H9 (cell line): ENCODE data around the gene MYO1F. TPM values are rescaled to one million over a fixed set of nuclear protein-coding genes. Genes with fewer than 3 reads are reported as not detected.

Experiments used
- DNase-seq: peaks from one replicate; pipeline ENCODE4 v3.0.0-alpha.2; 2017
- H2AFZ ChIP-seq: one replicate; pipeline ENCODE4 v1.6.1; 2013; ENCODE audit warnings: mild to moderate bottlenecking, low read length, control low read depth, moderate library complexity
- H2AK5ac ChIP-seq: 2 replicates; pipeline ENCODE4 v1.6.1; 2013; ENCODE audit warnings: low read length, control low read depth, mixed read lengths; ENCODE audit not compliant: insufficient read length
- H2BK120ac ChIP-seq: one replicate; pipeline ENCODE4 v1.6.1; 2013; ENCODE audit warnings: low read depth, mild to moderate bottlenecking, low read length, control low read depth, inconsistent platforms; ENCODE audit not compliant: poor library complexity, severe bottlenecking
- H2BK12ac ChIP-seq: 2 replicates; pipeline ENCODE4 v1.6.1; 2013; ENCODE audit warnings: low read length, control low read depth, mixed read lengths, low read depth; ENCODE audit not compliant: insufficient read length
- H2BK15ac ChIP-seq: 2 replicates; pipeline ENCODE4 v1.6.1; 2013; ENCODE audit warnings: low read depth, low read length, control low read depth
- H2BK20ac ChIP-seq: one replicate; pipeline ENCODE4 v1.6.1; 2013; ENCODE audit warnings: low read depth, mild to moderate bottlenecking, low read length, control low read depth, inconsistent platforms; ENCODE audit not compliant: poor library complexity, severe bottlenecking
- H2BK5ac ChIP-seq: 2 replicates; pipeline ENCODE4 v1.6.1; 2013; ENCODE audit warnings: low read length, control low read depth, mixed read lengths; ENCODE audit not compliant: insufficient read length
- H3K14ac ChIP-seq: 2 replicates; pipeline ENCODE4 v1.6.1; 2013; ENCODE audit warnings: low read length, control low read depth; ENCODE audit not compliant: insufficient read depth
- H3K18ac ChIP-seq: 2 replicates; pipeline ENCODE4 v1.6.1; 2013; ENCODE audit warnings: low read depth, mild to moderate bottlenecking, mixed read lengths, low read length, control low read depth; ENCODE audit not compliant: insufficient read length
- H3K23ac ChIP-seq: 2 replicates; pipeline ENCODE4 v1.6.1; 2013; ENCODE audit warnings: low read length, control low read depth, mixed read lengths, low read depth; ENCODE audit not compliant: insufficient read length
- H3K23me2 ChIP-seq: 2 replicates; pipeline ENCODE4 v1.6.1; 2013; ENCODE audit warnings: low read depth, mild to moderate bottlenecking, mixed read lengths, low read length, control low read depth; ENCODE audit not compliant: insufficient read length, poor library complexity, severe bottlenecking
- H3K27ac ChIP-seq: 2 replicates; pipeline ENCODE4 v1.5.1; 2013; ENCODE audit warnings: low read length, control low read depth, mixed read lengths, low read depth; ENCODE audit not compliant: insufficient read length
- H3K27me3 ChIP-seq: 2 replicates; pipeline ENCODE4 v1.6.1; 2013; ENCODE audit warnings: low read length, control low read depth, inconsistent platforms; ENCODE audit not compliant: insufficient read depth
- H3K4ac ChIP-seq: 2 replicates; pipeline ENCODE4 v1.6.1; 2013; ENCODE audit warnings: low read depth, mild to moderate bottlenecking, control low read depth, inconsistent platforms, low read length, moderate library complexity
- H3K4me1 ChIP-seq: 2 replicates; pipeline ENCODE4 v1.6.1; 2013; ENCODE audit warnings: low read length, control low read depth, inconsistent platforms; ENCODE audit not compliant: insufficient read depth
- H3K4me2 ChIP-seq: 2 replicates; pipeline ENCODE4 v1.6.1; 2013; ENCODE audit warnings: low read length, control low read depth, mixed read lengths; ENCODE audit not compliant: insufficient read length, insufficient read depth
- H3K56ac ChIP-seq: 2 replicates; pipeline ENCODE4 v1.6.1; 2013; ENCODE audit warnings: low read depth, mild to moderate bottlenecking, mixed read lengths, low read length, control low read depth; ENCODE audit not compliant: insufficient read length
- H3K79me1 ChIP-seq: 2 replicates; pipeline ENCODE4 v1.6.1; 2013; ENCODE audit warnings: low read depth, mild to moderate bottlenecking, moderate library complexity, low read length, control low read depth, inconsistent platforms; ENCODE audit not compliant: insufficient read depth, poor library complexity, severe bottlenecking
- H3K79me2 ChIP-seq: 2 replicates; pipeline ENCODE4 v1.6.1; 2013; ENCODE audit warnings: low read length, control low read depth, inconsistent platforms; ENCODE audit not compliant: insufficient read depth
- H3K9ac ChIP-seq: 2 replicates; pipeline ENCODE4 v1.6.1; 2013; ENCODE audit warnings: low read length, control low read depth, mixed read lengths; ENCODE audit not compliant: insufficient read length; ENCODE audit errors: extremely low read depth
- H3K9me3 ChIP-seq: one replicate; pipeline ENCODE4 v1.6.1; 2013; ENCODE audit warnings: low read depth, low read length, inconsistent platforms; ENCODE audit not compliant: control insufficient read depth
- H3T11ph ChIP-seq: one replicate; pipeline ENCODE4 v1.6.1; 2013; ENCODE audit warnings: mild to moderate bottlenecking, low read length, control low read depth, inconsistent platforms
- H4K20me1 ChIP-seq: one replicate; pipeline ENCODE4 v1.6.1; 2013; ENCODE audit not compliant: control insufficient read depth, insufficient read length, insufficient read depth
- H4K5ac ChIP-seq: 2 replicates; pipeline ENCODE4 v1.6.1; 2013; ENCODE audit warnings: low read depth, mild to moderate bottlenecking, mixed read lengths, low read length, control low read depth; ENCODE audit not compliant: insufficient read length
- H4K8ac ChIP-seq: replicated peaks from 2 replicates; pipeline ENCODE4 v1.6.1; 2013; ENCODE audit warnings: low read length, control low read depth, mixed read lengths, low read depth; ENCODE audit not compliant: insufficient read length
- H4K91ac ChIP-seq: 2 replicates; pipeline ENCODE4 v1.6.1; 2013; ENCODE audit warnings: low read depth, mild to moderate bottlenecking, moderate library complexity, mixed read lengths, low read length, control low read depth; ENCODE audit not compliant: insufficient read length
- H3K27ac Mint-ChIP-seq, 3 experiments: 2 replicates in 2 of 3; 3 replicates in 1 of 3; pipeline ENCODE4 v1.8.0; 2020 to 2021; ENCODE audit warnings: mixed read lengths in 3 of 3, mild to moderate bottlenecking in 1 of 3, moderate library complexity in 1 of 3
- H3K27me3 Mint-ChIP-seq: 2 replicates; pipeline ENCODE4 v1.8.0; 2021; ENCODE audit warnings: low read depth, mild to moderate bottlenecking, moderate library complexity, mixed read lengths
- H3K36me3 Mint-ChIP-seq, 3 experiments: 2 replicates in 2 of 3; 3 replicates in 1 of 3; pipeline ENCODE4 v1.8.0; 2020 to 2021; ENCODE audit warnings: low read depth in 3 of 3, mixed read lengths in 3 of 3; ENCODE audit not compliant: insufficient read depth in 1 of 3
- H3K4me1 Mint-ChIP-seq, 2 experiments: 2 replicates each; pipeline ENCODE4 v1.8.0; 2020; ENCODE audit warnings: mixed read lengths in 2 of 2
- H3K4me3 Mint-ChIP-seq, 2 experiments: 2 replicates in 1 of 2; 3 replicates in 1 of 2; pipeline ENCODE4 v1.8.0; 2020 to 2021; ENCODE audit warnings: mild to moderate bottlenecking in 2 of 2, mixed read lengths in 2 of 2, moderate library complexity in 1 of 2
- H3K9me3 Mint-ChIP-seq, 2 experiments: 2 replicates in 1 of 2; 3 replicates in 1 of 2; pipeline ENCODE4 v1.8.0; 2020; ENCODE audit warnings: mild to moderate bottlenecking in 2 of 2, mixed read lengths in 2 of 2, moderate library complexity in 1 of 2
- WGBS: extraction: QIAGEN DNeasy Blood & Tissue Kit; methylation state at CpG from one replicate; pipeline ENCODE4 v1.1.7; 2013; ENCODE audit warnings: missing lambda C conversion rate, low lambda C conversion rate, mixed read lengths; ENCODE audit not compliant: insufficient read length; ENCODE audit errors: extremely low coverage; 5-methylcytosine and 5-hydroxymethylcytosine counted together
- total RNA-seq: library from RNA; stranded (reverse); gene quantifications from 2 replicates; pipeline ENCODE4 v1.2.1, GENCODE V29; 2021
- TF ChIP-seq, protein P1 (sequence below): fragments of 200-600 bp; sonication (generic); conservative IDR thresholded peaks from 3 replicates; pipeline ENCODE4 v1.8.0; 2021; ENCODE audit warnings: antibody characterized with exemption, mild to moderate bottlenecking

The MYO1F gene
- total RNA-seq, 1 experiment from 2014 or later: 1.0 TPM

DNA sequence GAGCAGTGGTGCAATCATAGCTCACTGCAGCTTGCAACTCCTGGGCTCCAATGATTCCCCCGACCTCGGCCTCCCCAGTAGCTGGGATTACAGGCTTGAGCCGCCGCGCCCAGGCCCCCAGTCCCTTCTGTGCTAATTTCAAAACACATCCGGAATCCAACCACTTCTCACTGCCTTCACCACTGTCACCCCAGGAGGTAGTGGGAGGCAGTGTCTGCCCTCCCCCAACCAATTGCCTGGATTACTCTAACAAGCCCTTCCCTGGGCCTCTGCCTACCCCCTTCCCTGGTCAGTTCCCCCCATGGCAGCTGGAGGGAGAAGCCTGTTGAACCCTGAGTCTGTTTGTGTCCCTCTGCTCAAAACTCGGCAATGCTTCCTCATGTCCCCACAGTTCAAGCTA lies 77.1 kb downstream of the MYO1F start:
- Histone ChIP-seq H2AFZ (no peak overlapping the region), H3K14ac (no peak overlapping the region), H4K91ac (no peak overlapping the region), H3K4ac (no peak overlapping the region), H3K79me1 (no peaks in the 10 kb centered on the region), H3K9ac (no peak overlapping the region), H3K56ac (no peak overlapping the region), H4K8ac (no peak overlapping the region), H3K18ac (no peak overlapping the region), H2AK5ac (no peak overlapping the region), H3K23me2 (no peaks in the 10 kb centered on the region), H2BK15ac (no peak overlapping the region), H2BK120ac (no peak overlapping the region), H4K20me1 (no peaks in the 10 kb centered on the region), H3K9me3 (no peaks in the 10 kb centered on the region), H2BK5ac (no peak overlapping the region), H2BK20ac (no peak overlapping the region), H3K79me2 (no peaks in the 10 kb centered on the region), H3K27me3 (no peaks in the 10 kb centered on the region), H3K23ac (no peak overlapping the region), H4K5ac (no peak overlapping the region), H2BK12ac (no peak overlapping the region), H3K27ac (no peak overlapping the region), H3T11ph (no peak overlapping the region), H3K4me2 (no peak overlapping the region), H3K4me1 (no peaks in the 10 kb centered on the region)
- H3K27me3 Mint-ChIP-seq: peaks cover 3% of the 10 kb centered on the region
- no CpG with 5 or more reads among the region's 7 CpGs for WGBS
- H3K4me3 Mint-ChIP-seq: no peak overlapping the region; a peak in 1 of 5 replicates
- no peak for DNase-seq
- H3K4me1 Mint-ChIP-seq: peaks cover 9 to 26% of the 10 kb centered on the region in 2 experiments
- TF ChIP-seq, protein P1, sequence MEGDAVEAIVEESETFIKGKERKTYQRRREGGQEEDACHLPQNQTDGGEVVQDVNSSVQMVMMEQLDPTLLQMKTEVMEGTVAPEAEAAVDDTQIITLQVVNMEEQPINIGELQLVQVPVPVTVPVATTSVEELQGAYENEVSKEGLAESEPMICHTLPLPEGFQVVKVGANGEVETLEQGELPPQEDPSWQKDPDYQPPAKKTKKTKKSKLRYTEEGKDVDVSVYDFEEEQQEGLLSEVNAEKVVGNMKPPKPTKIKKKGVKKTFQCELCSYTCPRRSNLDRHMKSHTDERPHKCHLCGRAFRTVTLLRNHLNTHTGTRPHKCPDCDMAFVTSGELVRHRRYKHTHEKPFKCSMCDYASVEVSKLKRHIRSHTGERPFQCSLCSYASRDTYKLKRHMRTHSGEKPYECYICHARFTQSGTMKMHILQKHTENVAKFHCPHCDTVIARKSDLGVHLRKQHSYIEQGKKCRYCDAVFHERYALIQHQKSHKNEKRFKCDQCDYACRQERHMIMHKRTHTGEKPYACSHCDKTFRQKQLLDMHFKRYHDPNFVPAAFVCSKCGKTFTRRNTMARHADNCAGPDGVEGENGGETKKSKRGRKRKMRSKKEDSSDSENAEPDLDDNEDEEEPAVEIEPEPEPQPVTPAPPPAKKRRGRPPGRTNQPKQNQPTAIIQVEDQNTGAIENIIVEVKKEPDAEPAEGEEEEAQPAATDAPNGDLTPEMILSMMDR: no peak
- H3K36me3 Mint-ChIP-seq: no peaks in the 10 kb centered on the region; a peak in 1 of 7 replicates
- H3K27ac Mint-ChIP-seq: peak overlapping the region; percentile 29 to 83 (median 68); a peak in 4 of 7 replicates
- no peaks in the 10 kb centered on the region for H3K9me3 Mint-ChIP-seq
